Measurements from ENCODE around the gene IL22RA2. TPM values are rescaled to one million over a fixed set of nuclear protein-coding genes. Genes with fewer than 3 reads are reported as not detected.
A peak's percentile ranks its signal among the peaks of the same experiment; 100 is the strongest.

Gene IL22RA2
- total and polyA plus RNA-seq, 9 of the 15 experiments (the other 6 are each of a cell fraction or from before 2014, with no cell fraction given), result 0.03 TPM; not detected in 8

DNA sequence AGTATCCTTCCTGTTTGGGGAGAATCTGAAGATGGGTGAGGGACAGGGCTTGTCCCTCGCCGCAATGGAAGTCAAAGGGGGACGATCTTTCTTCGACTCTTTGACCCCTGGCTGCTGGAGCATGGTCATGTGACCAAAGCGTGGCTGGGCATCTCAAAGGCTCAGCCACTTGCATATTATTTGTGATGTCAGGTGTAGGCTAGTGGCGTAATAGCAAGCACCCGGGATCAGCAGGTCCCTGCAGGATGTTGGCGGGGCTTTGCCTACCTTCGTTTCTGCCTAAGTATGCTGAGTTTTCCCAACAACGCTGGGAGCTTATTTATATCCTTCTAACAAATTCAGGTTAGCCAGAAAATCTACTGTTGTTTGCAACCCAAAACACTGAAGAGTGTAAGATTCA is 78.4 kb downstream of the IL22RA2 start:
- ChIA-PET CTCF (ENCODE audit: low intra/inter-chr PET ratio) (interaction anchor here (1.5 to 3.4 kb wide), 3 partner anchors 71 to 545 kb away, joined by 6 to 23 read pairs (median 23); no protein-coding TSS in a partner anchor), POLR2A (no interaction called here)
- in situ Hi-C loops (cut with MboI) (no loop called here), intact Hi-C loops (cut with micrococcal nuclease) (loop anchor here (2.0 kb wide), 1 partner anchor 546 kb away; no protein-coding TSS in a partner anchor)
- Histone ChIP-seq H3K9me1 (ENCODE audit: control insufficient read depth, insufficient read depth, low read length) (no peaks in the 10 kb centered on the region), H3K4me1 (replicated peaks in 1 of 2; ENCODE audit: control insufficient read depth in 2 of 2, insufficient read depth in 2 of 2, low read length in 2 of 2) (no peaks in the 10 kb centered on the region), H3K4me2 (ENCODE audit: insufficient read depth, low read length) (no peak overlapping the region), H3K36me3 (ENCODE audit: control insufficient read depth, insufficient read depth, low read length) (no peaks in the 10 kb centered on the region), H3K27me3 (ENCODE audit: control insufficient read depth in 2 of 2, insufficient read depth in 2 of 2, low read length in 2 of 2) (0 out of 5 replicates have a peak, but pooled peaks cover 0 to 4% of the 10 kb centered on the region in 2 experiments), H2AFZ (ENCODE audit: low read depth, low read length) (no peak overlapping the region), H3K4me3 (no peak overlapping the region), H3K9me3 (replicated peaks; ENCODE audit: control insufficient read depth, insufficient read depth, low read depth, low read length) (no peaks in the 10 kb centered on the region), H3K79me2 (ENCODE audit: control insufficient read depth, insufficient read depth, low read length) (no peaks in the 10 kb centered on the region), H3K27ac (ENCODE audit: extremely low read depth, low read depth, low read length) (no peak overlapping the region), H4K20me1 (replicated peaks; ENCODE audit: control insufficient read depth, insufficient read depth, low read length) (no peaks in the 10 kb centered on the region), H3K9ac (ENCODE audit: insufficient read depth in 1 of 2, low read depth in 2 of 2, low read length in 2 of 2) (no peak overlapping the region)
- TF ChIP-seq, protein P1, sequence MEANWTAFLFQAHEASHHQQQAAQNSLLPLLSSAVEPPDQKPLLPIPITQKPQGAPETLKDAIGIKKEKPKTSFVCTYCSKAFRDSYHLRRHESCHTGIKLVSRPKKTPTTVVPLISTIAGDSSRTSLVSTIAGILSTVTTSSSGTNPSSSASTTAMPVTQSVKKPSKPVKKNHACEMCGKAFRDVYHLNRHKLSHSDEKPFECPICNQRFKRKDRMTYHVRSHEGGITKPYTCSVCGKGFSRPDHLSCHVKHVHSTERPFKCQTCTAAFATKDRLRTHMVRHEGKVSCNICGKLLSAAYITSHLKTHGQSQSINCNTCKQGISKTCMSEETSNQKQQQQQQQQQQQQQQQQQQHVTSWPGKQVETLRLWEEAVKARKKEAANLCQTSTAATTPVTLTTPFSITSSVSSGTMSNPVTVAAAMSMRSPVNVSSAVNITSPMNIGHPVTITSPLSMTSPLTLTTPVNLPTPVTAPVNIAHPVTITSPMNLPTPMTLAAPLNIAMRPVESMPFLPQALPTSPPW (CRISPR knock-in tag; IDR thresholded peaks at IDR 0.05), result no peak
- 0 out of 2 replicates have a peak, but pooled peaks have one; percentile 14 for TF ChIP-seq RAD51 (IDR thresholded peaks at IDR 0.05; ENCODE audit: borderline replicate concordance, low read depth)
- no peak for TF ChIP-seq SMARCB1 (IDR thresholded peaks at IDR 0.05; ENCODE audit: insufficient read length, low read depth)
- TF ChIP-seq ZNF644 (tag; IDR thresholded peaks at IDR 0.05; ENCODE audit: low read depth), result no peak
- TF ChIP-seq MECOM (CRISPR knock-in tag; IDR thresholded peaks at IDR 0.05), result no peak
- TF ChIP-seq, protein P2, sequence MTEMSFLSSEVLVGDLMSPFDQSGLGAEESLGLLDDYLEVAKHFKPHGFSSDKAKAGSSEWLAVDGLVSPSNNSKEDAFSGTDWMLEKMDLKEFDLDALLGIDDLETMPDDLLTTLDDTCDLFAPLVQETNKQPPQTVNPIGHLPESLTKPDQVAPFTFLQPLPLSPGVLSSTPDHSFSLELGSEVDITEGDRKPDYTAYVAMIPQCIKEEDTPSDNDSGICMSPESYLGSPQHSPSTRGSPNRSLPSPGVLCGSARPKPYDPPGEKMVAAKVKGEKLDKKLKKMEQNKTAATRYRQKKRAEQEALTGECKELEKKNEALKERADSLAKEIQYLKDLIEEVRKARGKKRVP (CRISPR knock-in tag; IDR thresholded peaks at IDR 0.05), result no peak
- no peak for TF ChIP-seq SRSF9 (IDR thresholded peaks at IDR 0.05; ENCODE audit: borderline replicate concordance, low read depth, low read length)
- no peak for TF ChIP-seq HLTF (IDR thresholded peaks at IDR 0.05)
- TF ChIP-seq, protein P3, sequence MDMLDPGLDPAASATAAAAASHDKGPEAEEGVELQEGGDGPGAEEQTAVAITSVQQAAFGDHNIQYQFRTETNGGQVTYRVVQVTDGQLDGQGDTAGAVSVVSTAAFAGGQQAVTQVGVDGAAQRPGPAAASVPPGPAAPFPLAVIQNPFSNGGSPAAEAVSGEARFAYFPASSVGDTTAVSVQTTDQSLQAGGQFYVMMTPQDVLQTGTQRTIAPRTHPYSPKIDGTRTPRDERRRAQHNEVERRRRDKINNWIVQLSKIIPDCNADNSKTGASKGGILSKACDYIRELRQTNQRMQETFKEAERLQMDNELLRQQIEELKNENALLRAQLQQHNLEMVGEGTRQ (CRISPR knock-in tag; IDR thresholded peaks at IDR 0.05), result 0 out of 2 replicates have a peak, but pooled peaks have one; percentile 3
- TF ChIP-seq, protein P4, sequence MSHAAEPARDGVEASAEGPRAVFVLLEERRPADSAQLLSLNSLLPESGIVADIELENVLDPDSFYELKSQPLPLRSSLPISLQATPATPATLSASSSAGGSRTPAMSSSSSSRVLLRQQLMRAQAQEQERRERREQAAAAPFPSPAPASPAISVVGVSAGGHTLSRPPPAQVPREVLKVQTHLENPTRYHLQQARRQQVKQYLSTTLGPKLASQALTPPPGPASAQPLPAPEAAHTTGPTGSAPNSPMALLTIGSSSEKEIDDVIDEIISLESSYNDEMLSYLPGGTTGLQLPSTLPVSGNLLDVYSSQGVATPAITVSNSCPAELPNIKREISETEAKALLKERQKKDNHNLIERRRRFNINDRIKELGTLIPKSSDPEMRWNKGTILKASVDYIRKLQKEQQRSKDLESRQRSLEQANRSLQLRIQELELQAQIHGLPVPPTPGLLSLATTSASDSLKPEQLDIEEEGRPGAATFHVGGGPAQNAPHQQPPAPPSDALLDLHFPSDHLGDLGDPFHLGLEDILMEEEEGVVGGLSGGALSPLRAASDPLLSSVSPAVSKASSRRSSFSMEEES (CRISPR knock-in tag; IDR thresholded peaks at IDR 0.05), result peak; percentile 79
- TF ChIP-seq NFXL1 (CRISPR knock-in tag; IDR thresholded peaks at IDR 0.05), result no peak
- FAIRE-seq, result no peak
- 9% methylated on average over 10 of the region's 10 CpGs for WGBS (ENCODE audit: insufficient coverage, low coverage, missing lambda C conversion rate)
- ATAC-seq, result no peak
- no peak for DNase-seq (ENCODE audit: extremely low read depth in 1 of 4, low spot score in 3 of 4)
- BruUV-seq (replicated peaks), result no TSS peak

Measured in K562 (cell line).